K562 (cell line): ENCODE data around the gene ITGB5.

ENCODE experiments used
- BDP1 ChIP-seq: IDR thresholded peaks from 3 replicates; pipeline ENCODE4 v1.6.1; 2011; ENCODE audit not compliant: insufficient read length, insufficient read depth
- CEBPG ChIP-seq, 3 experiments: fragments of 200-800 bp in 1 of 3; sonication (Bioruptor generic) in 1 of 3; sonication (generic) in 1 of 3; formaldehyde crosslinking in 1 of 3; IDR thresholded peaks in 2 of 3; conservative IDR thresholded peaks in 1 of 3; 2 replicates each; pipeline versions ENCODE4 v1.6.1 to v1.8.0; 2016 to 2022; ENCODE audit warnings: missing compliant biosample characterization in 2 of 3, missing genetic modification characterization in 2 of 3, mild to moderate bottlenecking in 1 of 3, missing genetic modification reagents in 1 of 3
- ELF1 ChIP-seq: fragments of 200-800 bp; sonication (Bioruptor generic); IDR thresholded peaks from 2 replicates; pipeline ENCODE4 v1.6.1; 2016; ENCODE audit warnings: missing genetic modification characterization, missing compliant biosample characterization
- IFI16 ChIP-seq: fragments of 250-450 bp; sonication (Bioruptor Pico); IDR thresholded peaks from 2 replicates; pipeline ENCODE4 v2.1.2; 2022; ENCODE audit warnings: mild to moderate bottlenecking, inconsistent platforms
- RAD21 ChIP-seq, 2 experiments: fragments of 250-450 bp in 1 of 2; fragments of 450-650 bp in 1 of 2; sonication (Bioruptor Pico) in 1 of 2; formaldehyde crosslinking in 1 of 2; IDR thresholded peaks in 1 of 2; conservative IDR thresholded peaks in 1 of 2; 2 replicates each; pipeline versions ENCODE4 v1.4.0 to v1.8.0; 2020 to 2022; ENCODE audit warnings: mild to moderate bottlenecking in 2 of 2, moderate library complexity in 1 of 2
- SETDB1 ChIP-seq: IDR thresholded peaks from one replicate; pipeline ENCODE4 v1.6.1; 2012; ENCODE audit warnings: low read length, control low read depth, inconsistent platforms
- TCFL5 ChIP-seq: fragments of 250-450 bp; sonication (Bioruptor Pico); conservative IDR thresholded peaks from 2 replicates; pipeline ENCODE4 v1.6.1; 2021; ENCODE audit warnings: mild to moderate bottlenecking, moderate library complexity, matching md5 sums
- ZNF253 ChIP-seq: fragments of 250-450 bp; sonication (Bioruptor Pico); conservative IDR thresholded peaks from 2 replicates; pipeline ENCODE4 v1.6.1; 2021; ENCODE audit warnings: mild to moderate bottlenecking
- ZNF274 ChIP-seq: IDR thresholded peaks from 2 replicates; pipeline ENCODE4 v1.6.1; 2011; ENCODE audit warnings: low read depth, mild to moderate bottlenecking, low read length, moderate library complexity, borderline replicate concordance
- ZNF699 ChIP-seq: fragments of 250-450 bp; sonication (Bioruptor Pico); IDR thresholded peaks from 2 replicates; pipeline ENCODE4 v1.8.0; 2021; ENCODE audit warnings: mild to moderate bottlenecking, moderate library complexity; ENCODE audit not compliant: insufficient replicate concordance
- TF ChIP-seq, protein P1 (sequence below): fragments of 450-650 bp; formaldehyde crosslinking; IDR thresholded peaks from 2 replicates; pipeline ENCODE4 v1.4.0; 2020; ENCODE audit warnings: mild to moderate bottlenecking, moderate library complexity
- TF ChIP-seq, protein P2 (sequence below), 3 experiments: IDR thresholded peaks in 2 of 3; conservative IDR thresholded peaks in 1 of 3; 2 replicates each; pipeline ENCODE4 v1.5.1; 2011 to 2012; ENCODE audit warnings: low read length in 3 of 3, mild to moderate bottlenecking in 3 of 3, control low read depth in 2 of 3, improper control_type of control experiment in 1 of 3, inconsistent platforms in 1 of 3, low read depth in 1 of 3, mixed read lengths in 1 of 3, moderate library complexity in 1 of 3; ENCODE audit not compliant: insufficient read depth in 2 of 3
- TF ChIP-seq, protein P3 (sequence below): sonication (generic); formaldehyde crosslinking; IDR thresholded peaks from 2 replicates; pipeline ENCODE4 v1.8.0; 2023; ENCODE audit warnings: missing genetic modification reagents, mild to moderate bottlenecking, borderline replicate concordance
- TF ChIP-seq, protein P4 (sequence below): sonication (generic); formaldehyde crosslinking; IDR thresholded peaks from 2 replicates; pipeline ENCODE4 v1.9.0; 2022; ENCODE audit warnings: mild to moderate bottlenecking, missing genetic modification reagents

DNA sequence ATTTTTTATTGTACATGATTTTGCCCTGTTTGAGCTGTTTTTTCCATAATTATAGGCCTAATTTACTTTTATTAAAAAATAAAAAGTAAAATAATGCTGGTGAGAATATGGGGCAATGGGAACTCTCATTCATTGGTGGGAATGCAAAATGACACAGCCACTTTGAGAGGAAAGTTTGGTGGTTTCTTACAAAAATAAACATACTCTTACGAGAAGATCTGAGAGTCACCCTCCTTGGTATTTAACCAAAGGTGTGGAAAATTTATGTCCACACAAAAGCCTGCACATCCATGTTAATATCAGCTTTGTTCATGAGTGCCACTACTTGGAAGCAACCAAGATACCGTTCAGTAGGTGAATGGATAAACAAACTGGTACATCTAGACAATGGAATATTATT is 37.6 kb upstream of the ITGB5 start:
- TF ChIP-seq, protein P1, sequence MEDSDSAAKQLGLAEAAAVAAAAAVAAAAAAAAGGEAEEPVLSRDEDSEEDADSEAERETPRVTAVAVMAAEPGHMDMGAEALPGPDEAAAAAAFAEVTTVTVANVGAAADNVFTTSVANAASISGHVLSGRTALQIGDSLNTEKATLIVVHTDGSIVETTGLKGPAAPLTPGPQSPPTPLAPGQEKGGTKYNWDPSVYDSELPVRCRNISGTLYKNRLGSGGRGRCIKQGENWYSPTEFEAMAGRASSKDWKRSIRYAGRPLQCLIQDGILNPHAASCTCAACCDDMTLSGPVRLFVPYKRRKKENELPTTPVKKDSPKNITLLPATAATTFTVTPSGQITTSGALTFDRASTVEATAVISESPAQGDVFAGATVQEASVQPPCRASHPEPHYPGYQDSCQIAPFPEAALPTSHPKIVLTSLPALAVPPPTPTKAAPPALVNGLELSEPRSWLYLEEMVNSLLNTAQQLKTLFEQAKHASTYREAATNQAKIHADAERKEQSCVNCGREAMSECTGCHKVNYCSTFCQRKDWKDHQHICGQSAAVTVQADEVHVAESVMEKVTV (CRISPR knock-in tag) = no peak
- TF ChIP-seq CEBPG (CRISPR knock-in tag; IDR thresholded peaks at IDR 0.05) (no peak), CEBPG (tag; conservative IDR thresholded peaks at IDR 0.05 in 1 of 2, IDR thresholded peaks at IDR 0.05 in 1 of 2) (no peak), SETDB1 (no peak), ZNF253 (CRISPR knock-in tag) (no peak), TCFL5 (CRISPR knock-in tag) (no peak), RAD21 (CRISPR knock-in tag; conservative IDR thresholded peaks at IDR 0.05 in 1 of 2, IDR thresholded peaks at IDR 0.05 in 1 of 2) (no peak), ZNF274 (no peak), ELF1 (no peak), ZNF699 (CRISPR knock-in tag) (no peak), IFI16 (CRISPR knock-in tag) (no peak), BDP1 (no peak)
- TF ChIP-seq, protein P2, sequence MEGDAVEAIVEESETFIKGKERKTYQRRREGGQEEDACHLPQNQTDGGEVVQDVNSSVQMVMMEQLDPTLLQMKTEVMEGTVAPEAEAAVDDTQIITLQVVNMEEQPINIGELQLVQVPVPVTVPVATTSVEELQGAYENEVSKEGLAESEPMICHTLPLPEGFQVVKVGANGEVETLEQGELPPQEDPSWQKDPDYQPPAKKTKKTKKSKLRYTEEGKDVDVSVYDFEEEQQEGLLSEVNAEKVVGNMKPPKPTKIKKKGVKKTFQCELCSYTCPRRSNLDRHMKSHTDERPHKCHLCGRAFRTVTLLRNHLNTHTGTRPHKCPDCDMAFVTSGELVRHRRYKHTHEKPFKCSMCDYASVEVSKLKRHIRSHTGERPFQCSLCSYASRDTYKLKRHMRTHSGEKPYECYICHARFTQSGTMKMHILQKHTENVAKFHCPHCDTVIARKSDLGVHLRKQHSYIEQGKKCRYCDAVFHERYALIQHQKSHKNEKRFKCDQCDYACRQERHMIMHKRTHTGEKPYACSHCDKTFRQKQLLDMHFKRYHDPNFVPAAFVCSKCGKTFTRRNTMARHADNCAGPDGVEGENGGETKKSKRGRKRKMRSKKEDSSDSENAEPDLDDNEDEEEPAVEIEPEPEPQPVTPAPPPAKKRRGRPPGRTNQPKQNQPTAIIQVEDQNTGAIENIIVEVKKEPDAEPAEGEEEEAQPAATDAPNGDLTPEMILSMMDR (IDR thresholded peaks at IDR 0.05 in 2 of 3, conservative IDR thresholded peaks at IDR 0.05 in 1 of 3; ENCODE audit: insufficient read depth in 2 of 3, low read depth in 1 of 3, low read length in 3 of 3) = no peak
- TF ChIP-seq, protein P3, sequence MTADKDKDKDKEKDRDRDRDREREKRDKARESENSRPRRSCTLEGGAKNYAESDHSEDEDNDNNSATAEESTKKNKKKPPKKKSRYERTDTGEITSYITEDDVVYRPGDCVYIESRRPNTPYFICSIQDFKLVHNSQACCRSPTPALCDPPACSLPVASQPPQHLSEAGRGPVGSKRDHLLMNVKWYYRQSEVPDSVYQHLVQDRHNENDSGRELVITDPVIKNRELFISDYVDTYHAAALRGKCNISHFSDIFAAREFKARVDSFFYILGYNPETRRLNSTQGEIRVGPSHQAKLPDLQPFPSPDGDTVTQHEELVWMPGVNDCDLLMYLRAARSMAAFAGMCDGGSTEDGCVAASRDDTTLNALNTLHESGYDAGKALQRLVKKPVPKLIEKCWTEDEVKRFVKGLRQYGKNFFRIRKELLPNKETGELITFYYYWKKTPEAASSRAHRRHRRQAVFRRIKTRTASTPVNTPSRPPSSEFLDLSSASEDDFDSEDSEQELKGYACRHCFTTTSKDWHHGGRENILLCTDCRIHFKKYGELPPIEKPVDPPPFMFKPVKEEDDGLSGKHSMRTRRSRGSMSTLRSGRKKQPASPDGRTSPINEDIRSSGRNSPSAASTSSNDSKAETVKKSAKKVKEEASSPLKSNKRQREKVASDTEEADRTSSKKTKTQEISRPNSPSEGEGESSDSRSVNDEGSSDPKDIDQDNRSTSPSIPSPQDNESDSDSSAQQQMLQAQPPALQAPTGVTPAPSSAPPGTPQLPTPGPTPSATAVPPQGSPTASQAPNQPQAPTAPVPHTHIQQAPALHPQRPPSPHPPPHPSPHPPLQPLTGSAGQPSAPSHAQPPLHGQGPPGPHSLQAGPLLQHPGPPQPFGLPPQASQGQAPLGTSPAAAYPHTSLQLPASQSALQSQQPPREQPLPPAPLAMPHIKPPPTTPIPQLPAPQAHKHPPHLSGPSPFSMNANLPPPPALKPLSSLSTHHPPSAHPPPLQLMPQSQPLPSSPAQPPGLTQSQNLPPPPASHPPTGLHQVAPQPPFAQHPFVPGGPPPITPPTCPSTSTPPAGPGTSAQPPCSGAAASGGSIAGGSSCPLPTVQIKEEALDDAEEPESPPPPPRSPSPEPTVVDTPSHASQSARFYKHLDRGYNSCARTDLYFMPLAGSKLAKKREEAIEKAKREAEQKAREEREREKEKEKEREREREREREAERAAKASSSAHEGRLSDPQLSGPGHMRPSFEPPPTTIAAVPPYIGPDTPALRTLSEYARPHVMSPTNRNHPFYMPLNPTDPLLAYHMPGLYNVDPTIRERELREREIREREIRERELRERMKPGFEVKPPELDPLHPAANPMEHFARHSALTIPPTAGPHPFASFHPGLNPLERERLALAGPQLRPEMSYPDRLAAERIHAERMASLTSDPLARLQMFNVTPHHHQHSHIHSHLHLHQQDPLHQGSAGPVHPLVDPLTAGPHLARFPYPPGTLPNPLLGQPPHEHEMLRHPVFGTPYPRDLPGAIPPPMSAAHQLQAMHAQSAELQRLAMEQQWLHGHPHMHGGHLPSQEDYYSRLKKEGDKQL = no peak
- TF ChIP-seq, protein P4, sequence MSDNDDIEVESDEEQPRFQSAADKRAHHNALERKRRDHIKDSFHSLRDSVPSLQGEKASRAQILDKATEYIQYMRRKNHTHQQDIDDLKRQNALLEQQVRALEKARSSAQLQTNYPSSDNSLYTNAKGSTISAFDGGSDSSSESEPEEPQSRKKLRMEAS (CRISPR knock-in tag) = no peak
